Astrocyte of the spinal cord (primary cell): Measurements from ENCODE around the gene H3-3A.
A peak's percentile ranks its signal among the peaks of the same experiment; 100 is the strongest.

ENCODE experiments used
- DNase-seq: peaks from one replicate; pipeline ENCODE4 v3.0.0; 2011; ENCODE audit warnings: low read depth, low spot score
- H3K4me3 ChIP-seq: 2 replicates; pipeline ENCODE4 v1.5.1; 2011; ENCODE audit warnings: low read depth, mild to moderate bottlenecking, low read length, moderate library complexity
- CTCF ChIP-seq: IDR thresholded peaks from 2 replicates; pipeline ENCODE4 v1.5.1; 2012; ENCODE audit warnings: low read depth, mild to moderate bottlenecking, low read length, inconsistent platforms
- in situ Hi-C: cut with HindIII; loops from 2 replicates; pipeline ENCODE4 v1.10.0; 2017; ENCODE audit warnings: low sequenced_read_pairs

The H3-3A gene

DNA sequence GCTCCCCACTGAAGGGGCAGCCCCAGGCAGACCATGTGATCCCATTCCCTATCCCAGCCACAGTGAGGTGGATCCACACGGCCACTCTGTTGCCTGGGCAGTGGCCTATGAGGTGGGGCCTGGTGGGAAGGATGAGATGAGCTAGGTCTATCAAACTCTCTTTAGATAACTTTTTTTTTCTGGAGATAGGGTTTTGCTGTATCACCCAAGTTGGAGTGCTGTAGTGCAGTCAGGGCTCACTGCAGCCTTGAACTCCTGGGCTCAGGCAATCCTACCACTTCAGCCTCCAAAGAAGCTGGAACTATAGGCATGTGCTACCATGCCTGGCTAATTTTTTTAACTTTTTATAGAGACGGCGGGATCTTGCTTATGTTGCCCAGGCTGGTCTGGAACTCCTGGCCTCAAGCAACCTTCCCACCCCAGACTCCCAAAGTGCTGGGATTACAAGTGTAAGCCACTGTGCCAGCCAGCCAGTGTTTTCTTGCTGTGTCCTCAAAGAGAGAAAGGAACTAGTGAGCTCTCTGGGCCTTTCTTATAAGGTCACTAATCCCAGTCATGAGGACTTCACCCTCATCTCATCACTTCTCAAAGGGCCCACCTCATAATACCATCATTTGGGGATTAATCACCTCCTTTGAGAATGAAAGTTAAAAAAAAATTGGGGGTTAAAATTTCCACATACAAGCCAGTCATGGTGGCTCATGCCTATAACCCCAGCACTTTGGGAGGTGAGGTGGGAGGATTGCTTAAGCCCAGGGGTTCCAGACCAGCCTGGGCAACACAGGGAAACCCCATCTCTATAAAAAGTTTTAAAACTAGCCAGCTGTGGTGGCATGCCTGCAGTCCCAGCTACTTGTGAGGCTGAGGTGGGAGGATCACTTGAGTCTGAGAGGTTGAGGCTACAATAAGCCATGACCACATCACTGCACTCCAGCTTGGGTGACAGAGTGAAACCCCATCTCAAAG is 36.6 kb downstream of the H3-3A start:
- in situ Hi-C loops: no loop called here
- no peak for DNase-seq
- TF ChIP-seq CTCF: no peak
- no peak overlapping the region for H3K4me3 ChIP-seq

DNA sequence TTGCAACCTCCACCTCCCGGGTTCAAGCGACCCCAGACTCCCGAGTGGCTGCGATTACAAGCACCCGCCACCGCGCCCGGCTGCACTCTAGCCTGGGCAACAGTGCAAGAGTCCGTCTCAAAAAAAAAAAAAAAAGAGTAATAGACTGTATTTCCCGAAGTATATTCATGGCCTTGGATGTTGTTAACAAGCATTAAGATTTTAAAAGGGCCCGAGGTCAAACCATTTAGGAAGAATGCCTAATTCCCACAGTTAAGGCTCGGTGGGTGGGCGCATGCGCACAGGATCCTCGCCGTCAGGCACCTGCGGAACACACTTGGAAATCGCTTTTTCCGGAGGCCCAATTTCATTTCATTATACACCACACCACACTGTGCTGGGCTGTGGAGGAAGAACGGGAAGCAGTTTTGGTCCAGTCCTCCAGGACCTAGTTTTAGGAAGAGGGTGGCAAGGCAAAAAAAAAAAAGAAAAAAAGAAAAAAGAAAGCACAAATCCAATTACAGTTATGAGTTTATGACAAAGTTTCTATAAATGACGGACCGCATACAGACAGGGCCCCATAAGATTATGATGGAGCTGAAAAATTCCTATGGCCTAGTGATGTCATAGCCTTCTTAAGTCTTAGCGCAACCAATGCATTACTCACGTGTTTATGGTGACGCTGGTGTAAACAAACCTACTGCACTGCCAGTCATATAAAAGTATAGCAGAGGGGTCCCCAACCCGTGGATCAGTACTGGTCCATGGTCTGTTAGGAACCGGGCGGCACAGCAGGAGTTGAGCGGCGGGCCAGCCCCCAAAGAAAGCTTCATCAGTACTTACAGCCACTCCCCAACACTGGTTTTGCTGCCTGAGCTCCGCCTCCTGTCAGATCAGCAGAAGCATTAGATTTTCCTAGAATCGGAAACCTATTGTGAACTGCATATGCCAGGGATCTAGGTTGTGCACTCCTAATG is 38.2 kb downstream of the H3-3A start:
- no peak for DNase-seq
- no peak for TF ChIP-seq CTCF
- in situ Hi-C loops: no loop called here
- H3K4me3 ChIP-seq: peak overlapping the region; percentile 32

GRCh38 chr1:226104671-226105121 is 42.2 kb downstream of the H3-3A start:
- TF ChIP-seq CTCF: no peak
- in situ Hi-C loops: no loop called here
- no peak overlapping the region for H3K4me3 ChIP-seq
- DNase-seq: no peak

- no peak overlapping the region for H3K4me3 ChIP-seq
- no peak for DNase-seq
- in situ Hi-C loops: no loop called here
- no peak for TF ChIP-seq CTCF
These were observed 45.2 kb downstream of the H3-3A start for GRCh38 chr1:226107471-226108460.

DNA sequence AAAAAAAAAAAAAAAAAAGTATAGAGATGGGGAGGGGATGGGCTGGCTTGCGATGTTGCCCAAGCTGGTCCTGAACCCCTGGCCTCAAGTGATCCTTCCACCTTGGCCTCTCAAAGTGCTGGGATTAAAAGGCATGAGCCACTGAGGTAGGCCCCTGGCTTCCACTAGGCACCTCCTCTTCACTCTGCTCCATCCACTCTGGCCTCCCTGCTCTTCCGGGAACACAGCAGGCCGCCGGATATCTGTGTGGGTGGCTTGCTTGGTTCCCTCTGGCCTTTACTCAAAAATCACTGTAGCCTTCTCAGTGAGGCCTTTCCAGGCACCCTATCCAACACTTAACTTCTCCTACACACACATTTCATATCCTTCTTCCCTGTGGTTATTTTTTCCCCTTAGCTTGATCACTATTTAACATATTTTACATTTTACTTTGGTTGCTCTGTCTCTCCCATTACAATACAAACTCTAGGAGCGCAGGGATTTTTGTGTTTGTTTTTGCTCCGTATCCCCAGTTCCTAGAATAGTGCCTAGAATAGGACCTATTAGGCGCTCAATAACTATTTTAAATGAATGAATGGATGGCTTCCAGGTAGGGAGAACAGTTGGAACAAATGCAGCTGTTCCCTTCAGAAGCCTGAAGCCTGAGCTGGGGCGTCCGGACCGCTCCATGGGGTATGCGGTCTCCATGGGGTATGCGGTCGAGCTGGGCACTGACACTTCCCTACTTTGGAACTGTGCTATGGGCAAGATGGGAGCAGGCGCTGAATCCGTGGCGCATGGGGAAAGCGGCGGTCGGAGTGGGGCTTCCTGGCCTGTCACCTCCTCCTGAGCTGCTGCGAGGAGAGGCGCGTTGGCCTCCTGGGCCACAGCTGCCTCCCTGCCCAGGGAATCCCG is 46.7 kb downstream of the H3-3A start:
- H3K4me3 ChIP-seq: peak overlapping the region; percentile 48
- no peak for TF ChIP-seq CTCF
- in situ Hi-C loops: no loop called here
- peak; percentile 51 for DNase-seq
